Activated naive CD4-positive, alpha-beta T cell treated with anti-CD3 and anti-CD28 coated beads, Interleukin-2, amount 10 ng/mL, durations not matched to agents 7 days and 5 days (primary cell): ENCODE results near the gene DPP3.
A peak's percentile ranks its signal among the peaks of the same experiment; 100 is the strongest.
"Not testable (repeated sequence)": the region's sequence is repeated elsewhere in the genome, so short reads cannot be mapped to it uniquely, and the experiment has no call there.

Experiments used
- CTCF ChIA-PET: fragments of 350-600 bp; sonication (Branson Sonifier 250); formaldehyde crosslinking; loops from one replicate; lab custom pipeline; 2021; ENCODE audit warnings: antibody characterized with exemption; lab: Charles Lee
- DNase-seq: peaks from one replicate; pipeline ENCODE4 v3.0.0-alpha.2; 2020
- H3K27ac Mint-ChIP-seq: one replicate; pipeline ENCODE4 v1.8.0; 2021; ENCODE audit warnings: mild to moderate bottlenecking, moderate library complexity, mixed read lengths
- H3K27me3 Mint-ChIP-seq: one replicate; pipeline ENCODE4 v1.8.0; 2021; ENCODE audit warnings: mild to moderate bottlenecking, mixed read lengths
- H3K36me3 Mint-ChIP-seq: one replicate; pipeline ENCODE4 v1.8.0; 2021; ENCODE audit warnings: mixed read lengths
- H3K4me1 Mint-ChIP-seq: one replicate; pipeline ENCODE4 v1.8.0; 2021; ENCODE audit warnings: mixed read lengths
- H3K4me3 Mint-ChIP-seq: one replicate; pipeline ENCODE4 v1.8.0; 2021; ENCODE audit warnings: mild to moderate bottlenecking, moderate library complexity, mixed read lengths
- H3K9me3 Mint-ChIP-seq: one replicate; pipeline ENCODE4 v1.8.0; 2021; ENCODE audit warnings: mixed read lengths

The DPP3 gene

GRCh38 chr11:66451663-66452062 is 28.6 kb upstream of the DPP3 start:
- peaks cover 17% of the 10 kb centered on the region for H3K4me1 Mint-ChIP-seq
- peaks cover 20% of the 10 kb centered on the region for H3K27me3 Mint-ChIP-seq
- CTCF ChIA-PET, result interaction anchor here (1.3 kb wide), 1 partner anchor 13 kb away, joined by 4 read pairs; the partner anchor contains the start of gene MRPL11
- H3K36me3 Mint-ChIP-seq, result no peaks in the 10 kb centered on the region
- no peak for DNase-seq
- no peak overlapping the region for H3K4me3 Mint-ChIP-seq
- H3K9me3 Mint-ChIP-seq, result no peaks in the 10 kb centered on the region
- no peak overlapping the region for H3K27ac Mint-ChIP-seq

- CTCF ChIA-PET, result interaction anchor here (0.9 to 1.3 kb wide), 2 partner anchors 15 to 25 kb away, joined by 3 to 4 read pairs; partner anchors contain the start of gene MRPL11
- Mint-ChIP-seq H3K4me3 (no peak overlapping the region), H3K36me3 (no peaks in the 10 kb centered on the region), H3K27ac (no peak overlapping the region), H3K9me3 (no peaks in the 10 kb centered on the region), H3K27me3 (peaks cover 20% of the 10 kb centered on the region), H3K4me1 (peaks cover 17% of the 10 kb centered on the region)
- no peak for DNase-seq
Observed at GRCh38 chr11:66454247-66454646, 26.0 kb upstream of the DPP3 start.

GRCh38 chr11:66454828-66455227 is 25.4 kb upstream of the DPP3 start:
- Mint-ChIP-seq H3K27ac (no peak overlapping the region), H3K36me3 (no peaks in the 10 kb centered on the region), H3K27me3 (peaks cover 16% of the 10 kb centered on the region), H3K4me1 (peaks cover 17% of the 10 kb centered on the region), H3K9me3 (no peaks in the 10 kb centered on the region), H3K4me3 (no peak overlapping the region)
- CTCF ChIA-PET, result interaction anchor here (0.7 to 1.3 kb wide), 3 partner anchors 16 to 61 kb away, joined by 3 to 4 read pairs (median 3); partner anchors contain the start of gene MRPL11
- no peak for DNase-seq

- Mint-ChIP-seq H3K36me3 (peaks cover 3% of the 10 kb centered on the region), H3K9me3 (peaks cover 8% of the 10 kb centered on the region), H3K27me3 (no peaks in the 10 kb centered on the region), H3K4me3 (no peak overlapping the region), H3K27ac (no peak overlapping the region), H3K4me1 (peaks cover 31% of the 10 kb centered on the region)
- DNase-seq, result no peak
- CTCF ChIA-PET, result interaction anchor here (2.9 kb wide), 1 partner anchor 19 kb away, joined by 9 read pairs; the partner anchor contains the start of gene MRPL11
Observed at GRCh38 chr11:66457826-66458225, 22.4 kb upstream of the DPP3 start.

GRCh38 chr11:66459138-66459778 is 21.0 kb upstream of the DPP3 start:
- Mint-ChIP-seq H3K27ac (no peak overlapping the region), H3K9me3 (peaks cover 13% of the 10 kb centered on the region), H3K27me3 (no peaks in the 10 kb centered on the region), H3K4me1 (peaks cover 33% of the 10 kb centered on the region), H3K4me3 (no peak overlapping the region), H3K36me3 (peaks cover 7% of the 10 kb centered on the region)
- DNase-seq, result no peak
- CTCF ChIA-PET, result interaction anchor here (0.5 to 2.9 kb wide), 6 partner anchors 12 to 746 kb away, joined by 3 to 9 read pairs (median 4); partner anchors contain the start of gene MRPL11

GRCh38 chr11:66462010-66462409 is 18.2 kb upstream of the DPP3 start:
- Mint-ChIP-seq H3K27me3 (peaks cover 6% of the 10 kb centered on the region), H3K9me3 (peaks cover 13% of the 10 kb centered on the region), H3K27ac (no peak overlapping the region), H3K36me3 (peaks cover 7% of the 10 kb centered on the region), H3K4me3 (no peak overlapping the region), H3K4me1 (peaks cover 34% of the 10 kb centered on the region)
- DNase-seq, result no peak
- CTCF ChIA-PET, result no interaction called here

- DNase-seq, result no peak
- CTCF ChIA-PET, result no interaction called here
- Mint-ChIP-seq H3K4me3 (no peak overlapping the region), H3K9me3 (peaks cover 13% of the 10 kb centered on the region), H3K27me3 (peaks cover 6% of the 10 kb centered on the region), H3K4me1 (peaks cover 41% of the 10 kb centered on the region), H3K27ac (no peak overlapping the region), H3K36me3 (peaks cover 7% of the 10 kb centered on the region)
Observed at GRCh38 chr11:66462911-66463310, 17.3 kb upstream of the DPP3 start.

GRCh38 chr11:66464116-66464515 is 16.1 kb upstream of the DPP3 start:
- CTCF ChIA-PET, H3K4me3 Mint-ChIP-seq, DNase-seq, H3K27me3 Mint-ChIP-seq, H3K27ac Mint-ChIP-seq, H3K36me3 Mint-ChIP-seq: not testable (repeated sequence)
- peaks cover 48% of the 10 kb centered on the region for H3K4me1 Mint-ChIP-seq
- H3K9me3 Mint-ChIP-seq, result peaks cover 13% of the 10 kb centered on the region

GRCh38 chr11:66464916-66465315 is 15.3 kb upstream of the DPP3 start:
- peaks cover 13% of the 10 kb centered on the region for H3K9me3 Mint-ChIP-seq
- peaks cover 6% of the 10 kb centered on the region for H3K27me3 Mint-ChIP-seq
- CTCF ChIA-PET, result no interaction called here
- H3K36me3 Mint-ChIP-seq, result peaks cover 7% of the 10 kb centered on the region
- no peak overlapping the region for H3K27ac Mint-ChIP-seq
- H3K4me3 Mint-ChIP-seq, result no peak overlapping the region
- peaks cover 48% of the 10 kb centered on the region for H3K4me1 Mint-ChIP-seq
- DNase-seq, result no peak

- Mint-ChIP-seq H3K4me1 (peaks cover 48% of the 10 kb centered on the region), H3K4me3 (peak overlapping the region; percentile 79), H3K27me3 (peaks cover 6% of the 10 kb centered on the region), H3K9me3 (peaks cover 13% of the 10 kb centered on the region), H3K27ac (no peak overlapping the region), H3K36me3 (peaks cover 9% of the 10 kb centered on the region)
- CTCF ChIA-PET, result interaction anchor here (1.0 to 1.3 kb wide), 2 partner anchors 57 to 80 kb away, joined by 3 to 4 read pairs; no protein-coding TSS in a partner anchor
- DNase-seq, result no peak
Observed at GRCh38 chr11:66465373-66466224, 14.6 kb upstream of the DPP3 start.

- Mint-ChIP-seq H3K9me3 (peaks cover 10% of the 10 kb centered on the region), H3K36me3 (peaks cover 11% of the 10 kb centered on the region), H3K4me3 (peak within 1 kb of the TSS; percentile 83), H3K27ac (peak within 1 kb of the TSS; percentile 80), H3K4me1 (peaks cover 48% of the 10 kb centered on the region), H3K27me3 (peaks cover 6% of the 10 kb centered on the region)
- peak; percentile 95 for DNase-seq
- CTCF ChIA-PET, result interaction anchor here (0.9 to 1.3 kb wide), 3 partner anchors 12 to 81 kb away, joined by 3 to 4 read pairs (median 3); no protein-coding TSS in a partner anchor
Observed at GRCh38 chr11:66466225-66467033, 13.8 kb upstream of the DPP3 start, which contains the start of gene PELI3. PELI3 (plus strand) TSS chr11:66466905; CDS start chr11:66468129, 1,224 bp downstream.

- Mint-ChIP-seq H3K9me3 (peaks cover 8% of the 10 kb centered on the region), H3K27ac (peak overlapping the region; percentile 7), H3K36me3 (peaks cover 11% of the 10 kb centered on the region), H3K27me3 (peaks cover 6% of the 10 kb centered on the region), H3K4me3 (peak overlapping the region; percentile 83), H3K4me1 (peaks cover 40% of the 10 kb centered on the region)
- CTCF ChIA-PET, result interaction anchor here (0.9 to 1.7 kb wide), 4 partner anchors 12 to 82 kb away, joined by 3 to 4 read pairs (median 4); partner anchors contain the start of gene NPAS4
- no peak for DNase-seq
Observed at GRCh38 chr11:66467034-66467659, 13.1 kb upstream of the DPP3 start.

- Mint-ChIP-seq H3K36me3 (peaks cover 8% of the 10 kb centered on the region), H3K27me3 (peaks cover 6% of the 10 kb centered on the region), H3K4me1 (peaks cover 34% of the 10 kb centered on the region), H3K4me3 (peak overlapping the region; percentile 83), H3K9me3 (peaks cover 5% of the 10 kb centered on the region), H3K27ac (no peak overlapping the region)
- CTCF ChIA-PET, result interaction anchor here (0.9 to 1.7 kb wide), 2 partner anchors 11 to 46 kb away, joined by 4 read pairs; partner anchors contain the start of gene NPAS4
- DNase-seq, result peak; percentile 53
Observed at GRCh38 chr11:66467756-66468155, 12.5 kb upstream of the DPP3 start.
